SK-N-SH (cell line): ENCODE data around the gene HNRNPH3.

Source experiments
- CTCF ChIP-seq: fragments of 200-600 bp; sonication (generic); IDR thresholded peaks from 2 replicates; pipeline ENCODE4 v1.6.1; 2017; ENCODE audit warnings: antibody characterized with exemption, mild to moderate bottlenecking, moderate library complexity
- EZH2phosphoT487 ChIP-seq: fragments of 200-600 bp; sonication (generic); IDR thresholded peaks from 2 replicates; pipeline ENCODE4 v1.6.1; 2017; ENCODE audit warnings: low read depth, mixed run types, mild to moderate bottlenecking, antibody characterized with exemption, moderate library complexity, borderline replicate concordance
- NFIC ChIP-seq: IDR thresholded peaks from 2 replicates; pipeline ENCODE4 v1.4.0; 2012; ENCODE audit warnings: borderline replicate concordance
- POLR2AphosphoS5 ChIP-seq: IDR thresholded peaks from 2 replicates; pipeline ENCODE4 v1.6.1; 2012; ENCODE audit warnings: low read depth, low read length
- RAD21 ChIP-seq: IDR thresholded peaks from 2 replicates; pipeline ENCODE4 v1.6.1; 2012; ENCODE audit warnings: mild to moderate bottlenecking, low read length
- REST ChIP-seq: IDR thresholded peaks from 2 replicates; pipeline ENCODE4 v1.6.1; 2012; ENCODE audit warnings: mild to moderate bottlenecking, low read depth, low read length, moderate library complexity
- SMC3 ChIP-seq: IDR thresholded peaks from 2 replicates; pipeline ENCODE4 v1.6.1; 2012; ENCODE audit warnings: low read depth, low read length, improper control_type of control experiment
- TAF1 ChIP-seq: IDR thresholded peaks from 2 replicates; pipeline ENCODE4 v1.6.1; 2012; ENCODE audit warnings: low read depth, mild to moderate bottlenecking, low read length, moderate library complexity, borderline replicate concordance
- TEAD4 ChIP-seq: IDR thresholded peaks from 2 replicates; pipeline ENCODE4 v1.4.0; 2012; ENCODE audit warnings: mild to moderate bottlenecking, borderline replicate concordance; ENCODE audit not compliant: insufficient read depth
- USF2 ChIP-seq: fragments of 150-350 bp; IDR thresholded peaks from 2 replicates; pipeline ENCODE4 v1.6.1; 2017; ENCODE audit warnings: antibody characterized with exemption, low read length, low read depth, borderline replicate concordance
- ZBTB33 ChIP-seq: IDR thresholded peaks from 2 replicates; pipeline ENCODE4 v1.4.0; 2012; ENCODE audit warnings: low read depth, borderline replicate concordance
- TF ChIP-seq, protein P1 (sequence below): IDR thresholded peaks from 2 replicates; pipeline ENCODE4 v1.4.0; 2012; ENCODE audit warnings: low read depth

- TF ChIP-seq USF2, result no peak
- no peak for TF ChIP-seq CTCF
- no peak for TF ChIP-seq TAF1
- no peak for TF ChIP-seq POLR2AphosphoS5
- TF ChIP-seq RAD21, result no peak
- TF ChIP-seq, protein P1, sequence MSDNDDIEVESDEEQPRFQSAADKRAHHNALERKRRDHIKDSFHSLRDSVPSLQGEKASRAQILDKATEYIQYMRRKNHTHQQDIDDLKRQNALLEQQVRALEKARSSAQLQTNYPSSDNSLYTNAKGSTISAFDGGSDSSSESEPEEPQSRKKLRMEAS, result no peak
- TF ChIP-seq TEAD4, result no peak
- TF ChIP-seq REST, result no peak
- TF ChIP-seq NFIC, result no peak
- TF ChIP-seq ZBTB33, result no peak
- TF ChIP-seq EZH2phosphoT487, result no peak
- no peak for TF ChIP-seq SMC3
Measured at GRCh38 chr10:68330852-68331454, 911 bp upstream of the HNRNPH3 start.
